Measurements from ENCODE around the gene NFKBIE. TPM values are rescaled to one million over a fixed set of nuclear protein-coding genes. Genes with fewer than 3 reads are reported as not detected.

The NFKBIE gene
- total and polyA plus RNA-seq, 9 of the 15 experiments (the other 6 are each of a cell fraction or from before 2014, with no cell fraction given): 2.1 to 16.4 (median 11.7) TPM

GRCh38 chr6:44246663-44247337 lies 18.6 kb downstream of the NFKBIE start, which contains the start of gene HSP90AB1 (continued):
- TF ChIP-seq E2F1 (CRISPR knock-in tag; IDR thresholded peaks at IDR 0.05): peak; percentile 90
- TF ChIP-seq ZBTB12 (CRISPR knock-in tag; IDR thresholded peaks at IDR 0.05): peak; percentile 59; the same call in 1 of the 2 replicates
- peak; percentile 76; the same call in 1 of the 2 replicates for TF ChIP-seq ETS1 (conservative IDR thresholded peaks at IDR 0.05; ENCODE audit: control insufficient read depth, low read depth, low read length)
- peak; percentile 99 for TF ChIP-seq TAF7 (tag; IDR thresholded peaks at IDR 0.05)
- 0 out of 2 replicates have a peak, but pooled peaks have one; percentile 2 for TF ChIP-seq MITF (IDR thresholded peaks at IDR 0.05)
- TF ChIP-seq SAFB2 (IDR thresholded peaks at IDR 0.05; ENCODE audit: borderline replicate concordance, low read depth, low read length, severe bottlenecking): no peak
- no peak for TF ChIP-seq ZNF586 (CRISPR knock-in tag; conservative IDR thresholded peaks at IDR 0.05)
- TF ChIP-seq CCAR2 (IDR thresholded peaks at IDR 0.05; ENCODE audit: low read depth, low read length): no peak
- peak; percentile 96 for TF ChIP-seq NEUROD1 (IDR thresholded peaks at IDR 0.05; ENCODE audit: borderline replicate concordance, low read depth, low read length, partially characterized antibody)
- no peak; the same call in 1 of the 2 replicates for TF ChIP-seq NFE2 (IDR thresholded peaks at IDR 0.05; ENCODE audit: low read depth)
- peak; percentile 7; the same call in 1 of the 2 replicates for TF ChIP-seq ARID3A (IDR thresholded peaks at IDR 0.05; ENCODE audit: borderline replicate concordance, low read depth, low read length)
- no peak for TF ChIP-seq ZNF184 (CRISPR knock-in tag; IDR thresholded peaks at IDR 0.05)
- peak; percentile 99 for TF ChIP-seq THRAP3 (IDR thresholded peaks at IDR 0.05; ENCODE audit: borderline replicate concordance)
- TF ChIP-seq BACH1 (tag; IDR thresholded peaks at IDR 0.05): no peak; the same call in 1 of the 2 replicates
- no peak for TF ChIP-seq PURB (CRISPR knock-in tag; IDR thresholded peaks at IDR 0.05; ENCODE audit: low read depth)
- peak; percentile 84; the same call in 1 of the 2 replicates for TF ChIP-seq PHF21A (IDR thresholded peaks at IDR 0.05; ENCODE audit: borderline replicate concordance, low read depth)
- TF ChIP-seq POLR3G (IDR thresholded peaks at IDR 0.05; ENCODE audit: extremely low read depth, insufficient read length, insufficient replicate concordance): no peak
- TF ChIP-seq NCOA1 (IDR thresholded peaks at IDR 0.05; ENCODE audit: low read depth): peak; percentile 64
- peak; percentile 58 for TF ChIP-seq HCFC1 (IDR thresholded peaks at IDR 0.05; ENCODE audit: low read depth, low read length)
- TF ChIP-seq GABPB2 (CRISPR knock-in tag; conservative IDR thresholded peaks at IDR 0.05): no peak
- TF ChIP-seq ZNF431 (CRISPR knock-in tag; IDR thresholded peaks at IDR 0.05): peak; percentile 69; the same call in 1 of the 2 replicates
